ENCODE measurements around the gene FILIP1. TPM values are rescaled to one million over a fixed set of nuclear protein-coding genes. Genes with fewer than 3 reads are reported as not detected.

FILIP1 gene
- total RNA-seq, 1 donor from 2014 or later = under 0.01 TPM

DNA sequence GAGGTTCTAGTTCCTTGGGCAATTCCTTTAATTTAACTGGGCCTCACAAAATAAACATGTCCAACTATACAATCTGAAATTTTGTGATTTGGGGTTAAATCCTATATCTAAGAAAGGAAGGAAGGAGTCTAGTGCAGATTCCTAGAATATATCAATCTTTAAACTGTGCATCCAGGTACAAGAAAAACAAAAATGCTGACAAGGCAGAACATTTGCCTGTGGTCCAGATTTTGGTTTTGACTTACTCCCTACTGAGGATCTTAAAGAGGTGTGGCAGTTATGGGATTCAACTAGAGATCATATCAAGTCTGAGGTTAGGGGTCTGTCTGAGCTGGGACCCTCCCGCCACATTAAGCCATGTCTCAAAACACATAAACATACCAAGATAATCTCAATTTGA, 232.3 kb downstream of the FILIP1 start:
- Histone ChIP-seq H3K36me3 (ENCODE audit: control insufficient read depth, insufficient read depth, low read length) (peaks cover 3% of the 10 kb centered on the region), H3K27me3 (ENCODE audit: control insufficient read depth, insufficient read depth, low read length) (no peaks in the 10 kb centered on the region), H3K4me3 (ENCODE audit: low read depth, low read length) (no peak overlapping the region)
- DNase-seq (ENCODE audit: low read depth) = no peak
- FAIRE-seq = no peak
- TF ChIP-seq, protein P1, sequence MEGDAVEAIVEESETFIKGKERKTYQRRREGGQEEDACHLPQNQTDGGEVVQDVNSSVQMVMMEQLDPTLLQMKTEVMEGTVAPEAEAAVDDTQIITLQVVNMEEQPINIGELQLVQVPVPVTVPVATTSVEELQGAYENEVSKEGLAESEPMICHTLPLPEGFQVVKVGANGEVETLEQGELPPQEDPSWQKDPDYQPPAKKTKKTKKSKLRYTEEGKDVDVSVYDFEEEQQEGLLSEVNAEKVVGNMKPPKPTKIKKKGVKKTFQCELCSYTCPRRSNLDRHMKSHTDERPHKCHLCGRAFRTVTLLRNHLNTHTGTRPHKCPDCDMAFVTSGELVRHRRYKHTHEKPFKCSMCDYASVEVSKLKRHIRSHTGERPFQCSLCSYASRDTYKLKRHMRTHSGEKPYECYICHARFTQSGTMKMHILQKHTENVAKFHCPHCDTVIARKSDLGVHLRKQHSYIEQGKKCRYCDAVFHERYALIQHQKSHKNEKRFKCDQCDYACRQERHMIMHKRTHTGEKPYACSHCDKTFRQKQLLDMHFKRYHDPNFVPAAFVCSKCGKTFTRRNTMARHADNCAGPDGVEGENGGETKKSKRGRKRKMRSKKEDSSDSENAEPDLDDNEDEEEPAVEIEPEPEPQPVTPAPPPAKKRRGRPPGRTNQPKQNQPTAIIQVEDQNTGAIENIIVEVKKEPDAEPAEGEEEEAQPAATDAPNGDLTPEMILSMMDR (IDR thresholded peaks at IDR 0.05; ENCODE audit: insufficient read depth, low read length, severe bottlenecking) = no peak

DNA sequence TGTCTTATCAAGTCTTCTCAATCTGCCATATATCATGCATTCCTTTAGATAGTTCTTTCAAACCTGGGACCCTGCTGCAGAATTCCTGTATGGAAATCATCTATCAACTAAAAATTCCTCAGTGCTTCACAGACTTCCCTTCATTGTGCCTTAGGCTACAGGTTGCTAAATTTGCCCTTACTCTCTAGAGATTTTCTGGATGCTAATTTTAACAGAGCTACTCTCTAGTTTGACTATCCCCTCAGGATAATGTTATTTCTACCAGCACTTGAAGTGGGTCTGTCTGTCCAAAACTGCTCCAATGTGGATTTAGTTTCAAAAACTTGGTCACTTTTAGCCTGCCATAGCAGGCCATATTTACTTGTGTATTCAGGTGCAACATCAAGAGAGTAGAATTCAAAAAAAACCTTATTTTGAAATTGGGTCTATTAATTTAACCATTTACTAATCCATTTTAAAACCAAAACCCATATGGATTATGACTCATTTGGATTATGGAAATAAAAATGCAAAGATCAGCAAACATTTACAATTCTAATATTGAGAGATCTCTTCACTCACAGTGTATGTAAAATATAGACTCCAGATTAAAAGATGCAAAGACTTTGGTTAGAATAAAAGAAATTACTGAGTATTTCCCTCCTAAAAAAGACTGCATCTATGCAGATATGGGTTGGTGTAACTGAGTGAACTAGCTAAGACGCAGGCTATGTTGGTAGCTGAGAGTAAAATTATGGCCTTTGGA, 236.1 kb downstream of the FILIP1 start:
- no peak for DNase-seq (ENCODE audit: low read depth)
- TF ChIP-seq, protein P1 (IDR thresholded peaks at IDR 0.05; ENCODE audit: insufficient read depth, low read length, severe bottlenecking) = no peak
- Histone ChIP-seq H3K4me3 (ENCODE audit: low read depth, low read length) (no peak overlapping the region), H3K27me3 (ENCODE audit: control insufficient read depth, insufficient read depth, low read length) (no peaks in the 10 kb centered on the region), H3K36me3 (ENCODE audit: control insufficient read depth, insufficient read depth, low read length) (peaks cover 3% of the 10 kb centered on the region)
- FAIRE-seq = no peak

DNA sequence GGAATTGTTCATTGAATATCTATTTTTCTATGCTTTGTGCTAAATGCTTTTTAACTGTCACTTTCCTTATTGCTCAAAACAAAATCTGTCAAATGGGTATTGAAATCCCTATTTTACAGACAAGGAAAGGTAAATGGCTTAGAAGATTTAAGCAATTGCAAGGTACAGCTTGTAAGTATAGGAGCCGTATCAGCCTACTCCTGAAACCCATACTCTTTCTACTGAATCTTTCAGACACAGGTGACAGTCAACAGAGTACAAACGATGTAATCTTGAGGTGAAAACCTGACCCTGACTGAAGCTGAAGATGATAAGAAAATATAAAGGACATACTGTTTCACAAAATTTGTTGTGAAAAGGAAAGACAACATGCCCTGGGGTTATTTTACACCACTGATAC, 243.0 kb downstream of the FILIP1 start:
- Histone ChIP-seq H3K4me3 (ENCODE audit: low read depth, low read length) (no peak overlapping the region), H3K36me3 (ENCODE audit: control insufficient read depth, insufficient read depth, low read length) (no peaks in the 10 kb centered on the region), H3K27me3 (ENCODE audit: control insufficient read depth, insufficient read depth, low read length) (no peaks in the 10 kb centered on the region)
- TF ChIP-seq, protein P1 (IDR thresholded peaks at IDR 0.05; ENCODE audit: insufficient read depth, low read length, severe bottlenecking) = no peak
- FAIRE-seq (no peak), DNase-seq (ENCODE audit: low read depth) (no peak)

DNA sequence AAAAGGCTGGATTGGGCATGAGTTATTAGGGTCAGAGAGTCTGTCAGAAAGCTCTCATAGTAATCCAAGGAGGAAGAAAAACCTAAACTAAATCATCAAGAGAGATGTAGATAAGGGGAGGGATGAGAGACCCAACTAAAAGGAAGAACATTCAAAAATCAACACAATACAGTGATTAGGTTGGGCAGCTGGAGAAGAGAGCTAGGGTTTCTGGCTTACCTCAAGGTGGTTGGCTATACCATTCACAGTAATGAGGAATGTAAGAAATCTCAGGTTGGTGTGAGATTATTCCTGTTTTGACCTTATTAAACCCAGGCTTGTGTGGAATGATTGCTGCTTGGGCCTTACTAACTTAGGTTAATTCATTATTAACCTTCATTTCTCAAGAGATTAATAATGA, 243.8 kb downstream of the FILIP1 start:
- FAIRE-seq = no peak

DNA sequence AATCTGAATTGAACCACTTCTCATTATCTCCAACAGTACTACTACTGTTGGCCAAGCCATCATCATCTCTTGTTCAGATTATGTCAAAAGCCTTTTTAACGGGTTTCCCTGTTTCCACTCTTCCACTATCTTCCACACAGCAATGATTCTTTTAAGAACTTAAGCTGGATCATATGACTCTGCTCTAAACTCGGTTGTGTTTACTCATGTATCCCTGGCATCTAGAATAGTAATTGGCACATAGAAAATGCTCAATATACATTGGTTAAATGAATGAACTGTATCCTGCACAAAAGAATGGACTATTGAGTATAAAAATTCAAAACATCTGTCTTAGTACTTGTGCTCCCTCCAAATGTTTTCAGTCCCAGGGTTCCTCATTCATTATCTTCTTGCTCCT, 247.2 kb downstream of the FILIP1 start:
- H3K27me3 ChIP-seq (ENCODE audit: control insufficient read depth, insufficient read depth, low read length) = no peaks in the 10 kb centered on the region
- H3K36me3 ChIP-seq (ENCODE audit: control insufficient read depth, insufficient read depth, low read length) = no peaks in the 10 kb centered on the region
- FAIRE-seq (no peak), DNase-seq (ENCODE audit: low read depth) (no peak)
- TF ChIP-seq, protein P1 (IDR thresholded peaks at IDR 0.05; ENCODE audit: insufficient read depth, low read length, severe bottlenecking) = no peak
- no peak overlapping the region for H3K4me3 ChIP-seq (ENCODE audit: low read depth, low read length)

More for the DNA sequence above, 243.8 kb downstream of the FILIP1 start:
- TF ChIP-seq, protein P1 (IDR thresholded peaks at IDR 0.05; ENCODE audit: insufficient read depth, low read length, severe bottlenecking) = no peak
- Histone ChIP-seq H3K27me3 (ENCODE audit: control insufficient read depth, insufficient read depth, low read length) (no peaks in the 10 kb centered on the region), H3K36me3 (ENCODE audit: control insufficient read depth, insufficient read depth, low read length) (no peaks in the 10 kb centered on the region), H3K4me3 (ENCODE audit: low read depth, low read length) (no peak overlapping the region)
- no peak for DNase-seq (ENCODE audit: low read depth)
